A673 (cell line): ENCODE measurements around the gene CXCL17.

Experiments
- CTCF ChIP-seq: fragments of 300-800, 200-600 bp; sonication (generic); conservative IDR thresholded peaks from 2 replicates; pipeline ENCODE4 v1.5.1; 2017; ENCODE audit warnings: low read depth, mild to moderate bottlenecking, antibody characterized with exemption, low read length, moderate library complexity, mixed read lengths
- EZH2 ChIP-seq: fragments of 200-600 bp; sonication (generic); IDR thresholded peaks from 2 replicates; pipeline ENCODE4 v1.6.1; 2017; ENCODE audit warnings: borderline replicate concordance, low read depth, mild to moderate bottlenecking, mixed read lengths, antibody characterized with exemption, low read length; ENCODE audit not compliant: poor library complexity, severe bottlenecking

- TF ChIP-seq CTCF (peak; percentile 52), EZH2 (no peak)
Observed at GRCh38 chr19:42420055-42420544, 22.6 kb downstream of the CXCL17 start.
